Fibroblast of peridontal ligament (primary cell): ENCODE data around the gene CD8A.
A peak's percentile ranks its signal among the peaks of the same experiment; 100 is the strongest.
"Not testable (repeated sequence)": the region's sequence is repeated elsewhere in the genome, so short reads cannot be mapped to it uniquely, and the experiment has no call there.

Source experiments
- DNase-seq: peaks from one replicate; pipeline ENCODE4 v3.0.0-alpha.2; 2010; ENCODE audit errors: extremely low read depth

The CD8A gene

DNA sequence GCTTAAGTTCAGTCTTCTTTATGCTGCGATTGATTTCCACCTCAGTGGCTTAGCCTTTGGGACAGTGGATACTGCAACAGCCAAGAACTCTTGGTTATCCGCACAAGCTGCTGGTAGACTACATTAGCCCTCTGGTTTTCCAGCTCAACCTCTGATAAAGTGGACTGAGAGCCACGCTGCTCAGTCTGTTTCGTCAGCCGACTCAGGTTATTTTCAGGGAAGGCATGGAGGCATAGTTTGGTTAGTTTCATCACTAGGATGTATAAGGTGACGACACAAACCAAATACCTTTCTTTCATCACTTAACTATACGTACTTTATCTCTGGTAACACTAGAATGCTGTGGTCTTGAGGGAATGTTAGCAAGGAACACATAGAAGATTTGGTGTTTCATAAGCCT, 14.2 kb downstream of the CD8A start:
- no peak for DNase-seq

DNA sequence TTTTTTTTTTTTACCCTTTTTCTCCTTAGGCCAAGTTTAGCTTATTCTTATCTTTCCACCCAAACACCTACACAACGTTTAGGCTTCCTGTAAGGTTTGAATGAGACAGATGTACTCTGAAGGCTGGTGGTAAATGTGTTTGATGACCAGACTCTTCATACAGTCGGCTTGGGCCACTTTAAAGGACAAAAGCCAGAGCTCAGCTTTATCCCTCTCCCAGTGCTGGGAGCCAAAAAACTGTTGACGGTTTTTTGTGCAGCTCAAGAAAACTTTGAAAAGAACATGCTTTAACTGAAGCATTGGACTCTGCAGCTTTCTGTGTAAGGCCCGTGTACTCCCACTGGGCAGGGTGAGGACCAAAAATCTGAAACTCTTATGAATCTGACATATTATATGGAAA, 15.4 kb downstream of the CD8A start:
- DNase-seq, result no peak

DNA sequence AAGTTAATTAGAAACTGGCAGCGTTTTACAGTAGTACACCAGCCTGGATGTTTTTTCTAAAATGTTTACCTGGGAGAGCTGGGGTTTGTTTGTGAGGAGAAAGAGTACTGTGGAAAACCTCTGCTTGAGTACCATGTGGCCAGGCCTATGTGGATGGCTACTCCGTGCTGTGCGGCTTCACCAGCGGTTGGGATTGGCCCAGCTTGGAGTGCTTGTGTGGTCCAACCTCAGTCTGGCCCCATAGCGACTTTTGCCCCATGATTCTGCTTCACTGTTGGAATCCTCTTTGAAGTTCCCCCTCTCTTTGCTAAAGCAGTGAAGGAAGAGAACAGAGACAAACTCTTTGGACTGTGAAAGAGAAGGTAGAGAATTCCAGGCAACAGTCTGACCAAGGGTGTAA, 15.9 kb downstream of the CD8A start:
- no peak for DNase-seq

DNA sequence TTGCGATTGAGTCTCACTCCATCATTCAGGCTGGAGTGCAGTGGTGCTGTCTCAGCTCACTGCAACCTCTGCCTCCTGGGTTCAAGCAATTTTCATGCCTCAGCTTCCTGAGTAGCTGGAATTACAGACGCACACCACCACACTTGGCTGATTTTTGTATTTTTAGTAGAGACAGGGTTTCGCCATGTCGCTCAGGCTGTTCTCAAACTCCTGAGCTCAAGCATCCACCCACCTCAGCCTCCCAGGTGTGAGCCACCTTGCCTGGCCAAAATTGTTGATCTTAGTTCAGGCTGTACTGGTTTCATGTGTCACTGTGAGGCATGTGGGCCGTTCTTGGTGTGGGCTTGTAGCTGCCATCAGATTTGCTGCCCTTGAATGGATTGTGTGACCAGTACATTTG, 18.1 kb downstream of the CD8A start:
- no peak for DNase-seq

DNA sequence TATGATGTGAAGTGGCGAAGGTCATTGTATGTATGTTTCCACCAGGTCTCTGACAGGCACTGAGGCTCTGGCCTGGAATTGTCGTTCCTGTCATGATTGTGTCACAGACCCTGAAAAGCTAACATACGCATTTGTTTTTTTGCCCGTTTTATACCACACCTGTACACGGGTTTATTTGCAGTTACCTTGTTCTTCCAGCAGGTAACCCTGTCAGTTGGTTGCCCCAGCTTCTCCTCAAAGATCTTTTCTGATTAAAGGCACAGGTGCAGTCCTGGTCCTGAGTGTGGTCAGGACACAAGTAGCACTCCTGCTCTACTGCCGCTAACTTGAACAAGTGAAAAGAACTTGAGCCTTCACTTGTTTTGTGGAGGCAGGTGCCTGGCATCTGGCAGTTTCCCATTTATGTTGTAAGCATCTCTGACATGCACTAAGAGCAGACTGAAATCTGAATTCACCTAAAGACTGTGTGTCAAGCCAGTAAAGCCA, 19.9 kb downstream of the CD8A start:
- DNase-seq, result no peak

DNA sequence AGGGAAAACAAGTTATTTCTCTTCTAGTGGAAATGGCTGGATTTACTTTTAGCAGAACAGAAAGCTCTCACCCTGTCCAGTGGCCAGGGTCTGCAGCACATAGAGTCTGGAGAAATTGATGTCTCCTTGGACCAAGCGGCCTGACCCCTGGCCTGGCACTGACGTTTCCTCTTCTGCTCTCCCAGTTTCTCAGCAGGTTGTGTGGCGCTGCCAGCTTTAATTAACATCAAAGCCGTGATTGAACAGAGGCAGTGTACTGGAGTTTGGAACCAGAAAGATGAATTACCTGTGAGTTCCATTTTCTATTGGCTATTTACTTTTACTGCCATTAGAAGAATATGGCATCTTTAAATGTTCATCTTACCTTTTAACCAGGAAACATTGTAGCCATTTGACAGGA, 20.9 kb downstream of the CD8A start:
- no peak for DNase-seq

DNA sequence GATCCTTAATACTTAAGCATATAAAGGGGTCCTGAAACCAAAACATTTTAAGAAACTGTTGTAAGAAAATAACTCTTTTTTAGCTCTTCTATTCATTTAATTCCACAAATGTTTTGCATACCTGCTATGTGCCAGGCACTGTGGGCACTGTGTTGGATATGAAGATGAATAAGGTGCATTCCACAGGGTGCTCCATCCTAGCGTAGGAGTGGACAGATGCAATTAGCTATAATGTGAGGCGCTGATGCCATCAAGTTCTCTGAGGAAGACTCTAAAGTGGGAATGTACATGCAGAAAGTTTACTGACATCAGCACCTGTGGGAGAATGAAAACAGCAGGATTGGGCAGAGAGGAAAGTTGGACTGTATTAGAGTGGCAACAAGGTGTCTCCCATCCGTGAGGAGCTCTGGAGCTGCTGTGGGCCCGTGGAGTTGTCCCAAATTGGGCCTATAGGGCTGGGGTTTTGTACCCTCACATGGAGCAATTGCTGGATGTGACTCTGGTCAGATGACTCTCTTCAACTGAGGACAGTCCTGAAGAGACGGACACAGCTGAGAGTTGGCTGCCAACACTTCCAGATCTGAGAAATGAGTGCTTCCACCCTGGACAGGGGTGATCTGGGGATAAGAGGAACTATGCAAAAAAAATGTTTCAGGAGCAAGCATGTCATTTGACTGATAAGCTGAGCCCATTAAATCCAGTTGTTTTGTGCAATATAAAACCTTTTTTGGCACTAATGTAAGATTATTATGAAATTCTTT, 22.3 kb downstream of the CD8A start:
- no peak for DNase-seq

DNA sequence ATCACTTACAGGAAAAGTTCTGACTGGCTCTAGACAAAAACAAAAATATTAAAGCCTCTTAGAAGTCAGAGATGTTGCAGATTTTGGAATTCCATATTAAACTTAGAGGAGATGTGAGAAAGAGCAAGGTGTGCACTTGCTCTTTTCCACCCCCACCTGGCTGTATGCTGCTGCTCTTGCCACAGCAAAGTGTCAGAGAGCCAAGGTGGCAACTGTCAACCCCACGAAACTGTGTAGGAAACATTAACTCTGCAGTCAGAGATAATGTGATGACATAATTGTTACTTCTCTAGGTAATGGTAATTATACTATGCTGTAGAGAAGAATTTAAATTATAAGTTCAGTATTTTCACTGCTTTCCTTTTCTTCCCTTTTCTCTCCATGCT, 25.4 kb downstream of the CD8A start:
- DNase-seq, result no peak

DNA sequence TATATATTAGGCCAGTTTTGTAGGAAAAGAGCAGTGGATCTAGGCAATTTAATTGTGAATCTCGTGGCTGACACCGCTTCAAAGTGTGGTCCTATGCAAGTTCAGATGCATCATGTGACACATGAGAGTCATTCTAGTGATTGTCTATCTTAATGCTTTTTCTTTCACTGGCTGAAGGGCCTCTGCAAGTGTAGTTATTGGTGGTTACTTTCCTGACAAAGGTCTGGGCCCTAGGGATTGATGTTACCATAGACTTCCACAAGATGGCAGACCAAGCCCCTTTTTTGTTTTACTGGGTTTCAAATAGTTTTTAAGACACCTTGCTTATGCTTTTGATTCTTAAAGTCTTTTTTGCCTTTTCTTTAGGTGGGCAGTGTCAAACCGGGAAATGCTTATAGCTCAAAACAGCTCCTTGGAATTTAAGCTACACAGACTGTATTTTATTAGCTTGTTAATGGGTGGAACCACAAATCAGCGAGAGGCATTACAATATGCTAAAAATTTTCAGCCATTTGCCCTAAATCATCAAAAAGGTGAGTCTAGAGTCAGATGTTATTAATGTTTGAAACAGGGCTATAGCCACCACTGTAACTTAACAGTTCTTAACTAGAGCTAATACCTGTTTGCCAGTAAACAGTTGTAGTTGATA, 25.9 kb downstream of the CD8A start:
- peak; percentile 64 for DNase-seq

DNA sequence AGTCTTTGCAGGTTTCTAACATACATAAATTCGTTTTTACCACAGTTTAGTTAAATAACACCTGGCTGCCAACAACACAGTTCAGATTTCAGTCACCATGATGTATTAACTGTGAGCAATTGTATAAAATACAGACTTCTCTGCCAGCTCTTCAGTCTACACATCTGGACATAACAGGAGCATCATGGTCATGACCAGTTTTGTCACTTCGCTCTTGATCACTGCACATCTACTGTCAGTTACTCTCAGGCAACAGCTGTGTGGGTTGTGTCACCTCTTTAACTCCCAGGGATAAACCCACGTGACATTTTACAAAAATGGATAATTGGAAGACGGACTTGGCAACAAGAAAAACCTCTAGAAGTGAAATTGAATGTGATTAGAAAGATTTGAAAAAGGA, 30.3 kb downstream of the CD8A start:
- no peak for DNase-seq

DNA sequence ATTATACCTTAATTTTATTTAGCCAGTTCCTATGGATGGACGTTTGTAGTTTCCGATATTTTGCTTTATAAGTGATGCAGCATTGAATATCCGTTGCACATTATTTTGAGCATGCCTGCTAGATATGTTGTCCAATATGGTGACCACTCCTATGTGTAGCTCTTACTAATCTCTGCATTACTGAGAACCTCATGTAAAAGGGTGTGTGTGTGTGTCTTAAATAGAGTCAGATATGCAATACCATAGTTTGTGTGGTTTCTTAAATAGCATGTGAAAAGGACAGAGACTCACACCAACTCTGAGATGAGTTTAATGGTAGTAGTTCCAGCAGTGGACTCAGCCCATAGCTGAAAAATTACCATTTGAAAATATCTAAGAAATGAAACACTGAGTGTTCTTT, 32.3 kb downstream of the CD8A start:
- no peak for DNase-seq

DNA sequence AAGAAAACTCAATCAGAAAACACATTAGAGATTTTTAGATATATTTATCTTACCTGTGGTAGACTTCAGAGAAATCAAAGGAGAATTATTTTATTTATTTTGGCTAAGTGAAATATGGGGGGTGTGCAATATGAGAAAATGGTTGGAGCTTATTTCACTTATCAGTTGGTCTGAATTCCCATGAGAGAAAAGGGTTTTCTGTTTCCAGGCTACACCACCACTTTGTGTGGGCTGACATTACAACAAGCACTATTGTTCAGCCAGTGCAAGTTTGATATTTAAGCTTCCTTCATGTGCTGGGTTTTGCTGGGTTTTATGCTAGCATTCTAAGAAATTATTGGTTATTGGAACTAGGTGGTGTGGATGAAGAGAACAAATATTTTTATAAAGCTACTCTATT, 37.1 kb downstream of the CD8A start:
- DNase-seq, result no peak

DNA sequence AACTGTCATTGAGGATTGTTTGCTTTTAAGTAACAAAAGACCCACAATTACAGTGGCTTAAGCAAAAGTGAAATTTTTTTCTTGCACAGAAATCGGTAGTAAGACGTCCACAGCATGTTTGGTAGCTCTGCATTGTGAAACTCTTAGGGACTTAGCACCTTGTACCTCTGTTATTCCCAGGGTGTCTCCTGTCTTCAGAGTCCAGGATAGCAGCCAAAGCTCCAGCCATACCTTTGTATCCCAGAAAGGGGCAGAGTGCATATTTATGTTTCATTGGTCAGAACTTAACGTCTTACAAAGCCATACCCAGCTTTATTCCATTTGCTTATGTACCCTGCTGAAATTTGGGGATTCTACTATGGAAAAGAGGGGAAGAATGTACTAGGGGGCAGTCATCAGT, 37.8 kb downstream of the CD8A start:
- DNase-seq, result no peak

DNA sequence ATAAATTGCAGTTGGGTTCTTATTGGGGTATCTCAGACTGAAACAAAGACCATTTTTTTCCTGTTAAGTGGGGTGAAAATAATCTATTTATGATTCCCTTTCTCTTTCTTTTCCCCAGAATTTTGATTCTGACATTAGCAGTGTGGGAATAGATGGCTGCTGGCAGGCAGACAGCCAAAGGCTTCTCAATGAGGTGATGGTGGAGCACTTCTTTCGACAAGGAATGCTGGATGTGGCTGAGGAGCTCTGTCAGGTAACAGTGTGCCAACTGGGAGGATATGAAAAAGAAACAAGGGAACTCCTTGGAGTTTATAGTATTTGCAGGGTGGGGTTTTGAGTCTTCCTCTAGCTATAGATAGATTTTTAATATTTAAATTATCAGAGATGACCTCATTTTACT, 38.9 kb downstream of the CD8A start:
- DNase-seq, result no peak

DNA sequence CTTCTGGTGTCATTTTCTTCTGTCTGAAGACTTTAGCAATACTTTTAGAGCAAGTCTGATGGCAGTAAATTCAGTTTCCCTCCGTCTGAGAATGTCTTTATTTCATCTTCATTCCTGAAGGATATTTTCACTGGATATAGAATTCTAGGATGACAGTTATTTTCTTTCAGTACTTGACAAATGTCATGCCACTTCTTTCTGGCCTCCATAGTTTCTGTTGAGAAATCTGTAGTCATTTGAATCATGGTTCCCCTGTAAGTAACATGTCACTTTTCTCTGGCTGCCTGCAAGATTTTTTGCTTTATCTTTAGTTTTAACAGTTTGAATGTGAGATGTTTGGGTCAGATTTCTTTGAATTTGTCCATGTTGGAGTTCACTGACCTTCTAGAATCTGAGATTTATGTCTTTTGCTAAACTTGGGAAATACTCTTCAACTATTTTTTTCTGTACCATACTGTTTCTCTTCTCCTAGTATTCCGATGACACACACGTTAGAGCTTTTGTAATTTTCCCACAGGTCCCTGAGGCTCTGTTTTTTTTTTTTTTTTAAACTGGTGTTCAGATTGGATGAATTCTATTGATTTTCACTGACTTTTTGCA, 40.4 kb downstream of the CD8A start:
- DNase-seq, result peak; percentile 13

DNA sequence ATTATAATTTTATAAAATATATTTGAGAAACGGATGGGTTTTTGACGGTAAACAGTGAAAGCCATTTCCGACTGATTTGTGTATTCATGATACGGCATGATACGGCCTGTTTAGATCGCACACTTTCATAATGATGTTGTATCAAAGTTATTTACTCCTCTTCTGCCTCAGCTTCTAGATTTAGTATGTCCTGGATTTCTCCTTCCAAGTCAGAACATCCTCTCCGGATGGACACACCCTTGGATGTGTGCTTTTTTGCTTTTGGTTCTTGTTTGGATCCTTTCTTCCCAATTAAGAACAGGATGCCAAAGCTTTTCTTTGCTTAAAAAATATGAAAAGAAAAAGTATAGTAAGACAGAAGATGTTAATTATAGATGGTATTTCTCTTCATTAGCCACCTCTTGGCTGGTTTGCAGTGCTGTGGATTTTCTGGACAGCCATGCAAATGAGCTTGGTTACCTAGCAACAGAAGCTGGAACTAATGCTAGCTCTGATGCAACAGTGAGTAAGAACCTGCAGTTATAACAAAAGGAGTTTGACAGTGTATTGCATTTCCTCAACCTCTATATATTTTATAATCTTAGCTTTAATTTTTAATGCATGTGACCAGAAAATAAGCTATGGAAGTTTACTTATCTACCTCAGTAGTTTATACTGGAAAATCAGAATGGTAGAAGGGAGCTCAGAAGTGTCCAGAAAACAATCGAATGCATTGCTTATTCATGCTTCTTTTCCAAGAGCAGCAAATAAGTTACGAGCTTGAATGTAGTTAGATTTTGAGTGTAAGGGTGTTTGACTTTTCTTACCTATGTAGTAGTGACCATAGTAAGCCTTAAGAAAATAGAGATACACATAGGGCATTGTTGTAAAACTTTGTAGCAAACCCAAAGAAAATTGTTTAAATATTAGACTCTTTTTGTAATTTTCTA, 42.7 kb downstream of the CD8A start:
- DNase-seq, result peak; percentile 88

DNA sequence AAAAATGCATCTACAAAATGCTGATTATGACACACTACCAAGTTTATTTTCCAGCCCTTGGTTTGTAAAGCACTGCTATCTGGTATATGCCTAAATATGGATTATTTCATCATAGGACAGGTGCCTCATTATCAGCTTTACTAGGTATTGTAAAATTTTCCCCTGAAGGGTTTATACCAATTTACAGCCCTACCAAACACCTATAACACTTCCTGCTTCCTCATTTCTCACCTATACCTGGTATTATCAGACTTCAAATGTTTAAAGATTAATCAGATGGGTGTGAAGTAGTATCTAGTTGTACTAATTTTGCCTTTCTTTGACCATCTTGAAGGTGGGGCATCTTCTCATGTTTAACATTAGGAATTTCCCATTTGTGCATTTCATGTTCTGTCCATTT, 43.8 kb downstream of the CD8A start:
- no peak for DNase-seq

DNA sequence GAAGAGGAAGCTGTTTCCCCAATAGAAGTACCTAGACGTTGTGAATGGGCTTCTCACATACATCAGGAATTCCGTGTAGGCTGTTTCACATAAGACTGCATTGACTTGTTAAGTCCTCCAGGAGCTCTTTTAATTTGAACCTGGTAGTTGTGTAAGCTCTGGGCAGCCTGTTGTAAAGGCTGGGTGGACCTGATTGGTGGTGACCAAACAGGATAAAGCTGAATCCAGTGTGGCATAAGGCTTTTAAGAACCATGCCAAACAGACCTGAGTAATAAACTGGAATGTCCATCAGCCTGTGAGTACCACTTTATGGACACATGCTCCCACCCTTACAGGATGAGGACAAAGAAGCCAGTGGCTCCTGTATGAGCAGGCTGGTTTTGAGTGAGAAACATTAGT, 46.6 kb downstream of the CD8A start:
- no peak for DNase-seq

DNA sequence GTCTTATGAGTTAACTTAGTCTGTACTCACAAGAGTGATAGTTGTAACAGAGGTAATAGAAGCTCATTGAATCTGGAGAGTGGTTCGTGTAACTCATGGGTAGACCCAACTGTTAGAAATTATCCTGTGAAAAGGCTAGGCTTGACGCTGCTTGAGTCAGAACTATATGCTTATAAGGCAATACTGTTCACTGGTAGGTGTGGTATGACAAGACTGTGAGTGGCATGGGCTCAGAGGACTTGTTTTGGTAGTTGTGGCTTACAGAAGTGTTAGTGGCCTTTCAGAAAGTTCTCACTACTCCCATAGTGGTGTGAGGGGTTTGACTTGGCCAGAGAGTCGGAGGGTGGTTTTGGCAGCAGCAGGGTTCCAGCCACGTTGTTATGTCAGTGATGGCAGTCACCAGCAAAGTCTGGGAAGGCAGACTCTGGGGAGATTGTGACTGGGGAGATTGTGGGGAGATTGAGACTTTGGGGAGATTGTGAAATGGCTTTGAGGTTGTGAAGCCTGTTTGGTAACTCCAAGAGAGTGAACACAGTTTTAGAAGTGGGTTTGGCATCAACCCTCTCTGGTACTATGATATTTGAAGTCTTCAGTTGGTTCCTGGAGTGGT, 48.7 kb downstream of the CD8A start:
- DNase-seq, result not testable (repeated sequence)

DNA sequence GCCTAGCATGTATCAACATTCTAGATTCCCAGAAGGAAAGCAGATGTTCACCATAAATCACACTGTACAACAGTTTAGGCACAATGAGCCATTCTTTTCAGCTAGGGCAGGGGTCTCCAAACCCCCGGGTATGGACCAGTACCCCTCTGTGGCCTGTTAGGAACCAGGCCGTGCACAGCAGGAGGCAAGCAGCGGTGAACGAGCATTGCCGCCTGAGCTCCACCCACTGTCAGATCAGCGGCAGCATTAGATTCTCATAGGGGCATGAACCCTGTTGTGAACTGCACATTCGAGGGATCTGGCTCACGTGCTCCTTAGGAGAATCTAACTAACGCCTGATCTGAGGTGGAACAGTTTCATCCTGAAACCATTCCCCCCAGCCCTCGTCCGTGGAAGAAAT, 50.8 kb downstream of the CD8A start:
- DNase-seq, result not testable (repeated sequence)

DNA sequence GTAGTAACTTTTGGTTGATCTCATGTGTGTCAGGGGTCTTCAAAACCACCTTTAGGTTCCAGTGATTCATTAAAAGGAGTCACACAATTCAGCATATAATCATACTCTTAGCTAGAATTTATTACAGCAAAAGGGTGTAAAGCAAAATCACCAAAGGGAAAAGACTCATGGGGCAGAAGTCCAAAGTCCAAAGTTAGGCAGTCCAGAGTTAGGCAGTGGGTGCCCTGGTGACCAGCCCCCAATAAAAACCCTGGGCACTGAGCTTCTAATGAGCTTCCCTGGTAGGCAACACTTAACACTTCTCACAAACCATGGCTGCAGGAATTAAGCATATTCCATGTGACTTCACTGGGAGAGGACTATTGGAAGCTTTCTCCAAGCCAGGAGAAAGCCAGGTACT, 51.2 kb downstream of the CD8A start:
- not testable (repeated sequence) for DNase-seq

DNA sequence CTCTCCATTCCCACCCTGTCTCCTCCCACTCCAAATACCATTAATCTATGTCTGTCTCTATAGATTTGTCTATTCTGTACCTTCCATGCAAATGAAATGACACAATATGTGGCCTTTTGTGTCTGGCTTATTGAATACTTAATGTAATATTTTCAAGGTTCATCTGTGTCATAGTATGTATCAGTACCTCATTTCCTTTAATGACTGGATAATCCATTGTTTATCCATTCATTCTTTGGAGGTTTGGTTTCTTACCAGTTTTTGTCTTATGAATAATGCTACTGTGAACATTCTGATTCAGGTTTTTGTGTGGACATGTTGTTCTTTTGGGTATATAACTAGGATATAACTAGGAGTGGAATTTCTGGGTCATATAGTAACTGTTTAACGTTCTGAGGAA, 55.8 kb downstream of the CD8A start:
- not testable (repeated sequence) for DNase-seq
